GM23338 (cell line): ENCODE results near the gene FAM228B. TPM values are rescaled to one million over a fixed set of nuclear protein-coding genes. Genes with fewer than 3 reads are reported as not detected.

Source experiments
- ATAC-seq: fragments of 200-7000 bp; cut with Tn5 transposase; 3 replicates; pipeline ENCODE4 v1.9.1; 2020
- DNase-seq: peaks from one replicate; pipeline ENCODE4 v3.0.0-alpha.2; 2015; ENCODE audit warnings: low spot score
- H2AFZ ChIP-seq: fragments of 200-600 bp; sonication (generic); 2 replicates; pipeline ENCODE4 v1.8.0; 2016; ENCODE audit warnings: antibody characterized with exemption, mild to moderate bottlenecking, moderate library complexity
- H3F3A ChIP-seq: fragments of 200-600 bp; sonication (generic); replicated peaks from 2 replicates; pipeline ENCODE4 v1.8.0; 2017; ENCODE audit warnings: antibody characterized with exemption, mixed run types, low read depth
- H3K27ac ChIP-seq: fragments of 200-600 bp; sonication (generic); 2 replicates; pipeline ENCODE4 v1.6.1; 2016; ENCODE audit warnings: low read depth
- H3K27me3 ChIP-seq: fragments of 200-600 bp; sonication (generic); 2 replicates; pipeline ENCODE4 v1.8.0; 2016; ENCODE audit warnings: mild to moderate bottlenecking, mixed run types, moderate library complexity; ENCODE audit not compliant: insufficient read depth
- H3K36me3 ChIP-seq: fragments of 200-600 bp; sonication (generic); 2 replicates; pipeline ENCODE4 v1.8.0; 2016; ENCODE audit warnings: mild to moderate bottlenecking; ENCODE audit not compliant: insufficient read depth
- H3K4me1 ChIP-seq: fragments of 200-600 bp; sonication (generic); 2 replicates; pipeline ENCODE4 v1.8.0; 2016; ENCODE audit warnings: mild to moderate bottlenecking, moderate library complexity; ENCODE audit not compliant: insufficient read depth
- H3K4me2 ChIP-seq: fragments of 200-600 bp; sonication (generic); 2 replicates; pipeline ENCODE4 v1.7.1; 2017; ENCODE audit warnings: mixed run types
- H3K4me3 ChIP-seq: fragments of 200-600 bp; sonication (generic); 2 replicates; pipeline ENCODE4 v1.6.1; 2016; ENCODE audit warnings: mixed run types
- H3K79me2 ChIP-seq: fragments of 200-600 bp; sonication (generic); replicated peaks from 2 replicates; pipeline ENCODE4 v1.8.0; 2017; ENCODE audit warnings: mild to moderate bottlenecking; ENCODE audit not compliant: insufficient read depth
- H3K9me2 ChIP-seq: fragments of 200-600 bp; sonication (generic); 2 replicates; pipeline ENCODE4 v1.8.0; 2017; ENCODE audit not compliant: insufficient read depth
- H4K20me1 ChIP-seq: fragments of 200-600 bp; sonication (generic); replicated peaks from 2 replicates; pipeline ENCODE4 v1.8.0; 2017; ENCODE audit warnings: mild to moderate bottlenecking; ENCODE audit not compliant: insufficient read depth
- H3K27ac Mint-ChIP-seq: 2 replicates; pipeline ENCODE4 v1.8.0; 2020; ENCODE audit warnings: inconsistent platforms, mild to moderate bottlenecking, moderate library complexity, mixed read lengths
- H3K27me3 Mint-ChIP-seq: 3 replicates; pipeline ENCODE4 v1.8.0; 2022; ENCODE audit warnings: low read depth, mild to moderate bottlenecking, moderate library complexity, mixed read lengths, inconsistent platforms; ENCODE audit not compliant: insufficient read depth, poor library complexity
- H3K36me3 Mint-ChIP-seq: 3 replicates; pipeline ENCODE4 v1.8.0; 2021; ENCODE audit warnings: low read depth, mild to moderate bottlenecking, inconsistent platforms, moderate library complexity, mixed read lengths
- H3K4me1 Mint-ChIP-seq: 3 replicates; pipeline ENCODE4 v1.8.0; 2020; ENCODE audit warnings: mild to moderate bottlenecking, inconsistent platforms, mixed read lengths
- H3K4me3 Mint-ChIP-seq: 3 replicates; pipeline ENCODE4 v1.8.0; 2021; ENCODE audit warnings: moderate library complexity, mild to moderate bottlenecking, inconsistent platforms, mixed read lengths
- H3K9me3 Mint-ChIP-seq: 3 replicates; pipeline ENCODE4 v1.8.0; 2020; ENCODE audit warnings: moderate library complexity, mild to moderate bottlenecking, inconsistent platforms, mixed read lengths
- CREB1 ChIP-seq: fragments of 250-450 bp; sonication (Bioruptor Pico); IDR thresholded peaks from 2 replicates; pipeline ENCODE4 v1.5.0; 2020; ENCODE audit warnings: low read depth, mild to moderate bottlenecking, moderate library complexity
- ETS1 ChIP-seq: IDR thresholded peaks from 2 replicates; pipeline ENCODE4 v1.6.1; 2016; ENCODE audit warnings: antibody characterized with exemption
- EZH2 ChIP-seq: fragments of 200-600 bp; sonication (generic); IDR thresholded peaks from one replicate; pipeline ENCODE4 v1.8.0; 2017; ENCODE audit warnings: antibody characterized with exemption, mild to moderate bottlenecking, low read depth; ENCODE audit not compliant: unreplicated experiment
- EZH2phosphoT487 ChIP-seq: fragments of 200-600 bp; sonication (generic); IDR thresholded peaks from one replicate; pipeline ENCODE4 v1.8.1; 2018; ENCODE audit warnings: antibody characterized with exemption; ENCODE audit not compliant: unreplicated experiment
- JUNB ChIP-seq: IDR thresholded peaks from one replicate; pipeline ENCODE4 v1.6.1; 2016; ENCODE audit warnings: antibody characterized with exemption; ENCODE audit not compliant: unreplicated experiment
- NANOG ChIP-seq: IDR thresholded peaks from 2 replicates; pipeline ENCODE4 v1.6.1; 2016; ENCODE audit warnings: antibody characterized with exemption, borderline replicate concordance
- POLR2AphosphoS5 ChIP-seq: IDR thresholded peaks from 2 replicates; pipeline ENCODE4 v1.6.1; 2016; ENCODE audit warnings: antibody characterized with exemption, low read depth
- STAT1 ChIP-seq: IDR thresholded peaks from one replicate; pipeline ENCODE4 v1.6.1; 2016; ENCODE audit warnings: antibody characterized with exemption; ENCODE audit not compliant: unreplicated experiment
- ZNF114 ChIP-seq: fragments of 250-450 bp; sonication (Bioruptor Pico); IDR thresholded peaks from 2 replicates; pipeline ENCODE4 v1.5.0; 2020; ENCODE audit warnings: mild to moderate bottlenecking, moderate library complexity
- ZNF331 ChIP-seq: fragments of 250-450 bp; sonication (Bioruptor Pico); IDR thresholded peaks from 2 replicates; pipeline ENCODE4 v1.5.0; 2020; ENCODE audit warnings: low read depth, mild to moderate bottlenecking, moderate library complexity
- ZNF462 ChIP-seq: fragments of 250-450 bp; sonication (Bioruptor Pico); IDR thresholded peaks from 2 replicates; pipeline ENCODE4 v1.5.0; 2020; ENCODE audit warnings: mild to moderate bottlenecking, moderate library complexity
- polyA plus RNA-seq: library from polyadenylated mRNA; unstranded; fragments of >200 nt; fragmentation: Nextera tagmentation; extraction: Ambion mirVana; gene quantifications from 2 replicates; pipeline ENCODE4 v1.2.1, GENCODE V29; 2016
- total RNA-seq: library from RNA; depleted of rRNA; stranded (reverse); fragments of >200 nt; shearing (Covaris generic); gene quantifications from 2 replicates; pipeline ENCODE4 v1.2.3, GENCODE V29; 2014
- TF ChIP-seq, protein P1 (sequence below), 2 experiments: fragments of 200-600 bp in 1 of 2; sonication (generic) in 1 of 2; conservative IDR thresholded peaks; 2 replicates each; pipeline versions ENCODE4 v1.5.1 to v1.6.1; 2016 to 2017; ENCODE audit warnings: antibody characterized with exemption in 2 of 2, low read depth in 2 of 2, mild to moderate bottlenecking in 2 of 2, moderate library complexity in 1 of 2
- TF ChIP-seq, protein P2 (sequence below): IDR thresholded peaks from one replicate; pipeline ENCODE4 v1.6.1; 2018; ENCODE audit warnings: antibody characterized with exemption; ENCODE audit not compliant: unreplicated experiment

Gene FAM228B
- total and polyA plus RNA-seq, 2 experiments from 2014 or later, result 3.4 to 7.9 TPM

DNA sequence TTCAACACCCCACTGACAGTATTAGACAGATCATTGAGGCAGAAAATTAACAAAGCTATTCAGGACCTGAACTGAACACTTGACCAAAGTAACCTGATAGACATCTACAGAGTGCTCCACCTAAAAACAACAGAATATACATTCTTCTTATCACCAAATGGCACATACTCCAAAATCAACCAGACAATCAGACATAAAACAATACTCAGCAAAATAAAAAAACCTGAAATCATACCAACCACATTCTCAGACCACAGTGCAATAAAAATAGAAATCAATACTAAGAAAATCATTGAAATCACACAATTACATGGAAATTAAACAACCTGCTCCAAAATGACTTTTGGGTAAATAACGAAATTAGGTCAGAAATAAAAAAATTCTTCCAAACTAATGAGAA is 15.9 kb upstream of the FAM228B start:
- no peaks in the 10 kb centered on the region for H4K20me1 ChIP-seq
- H3K79me2 ChIP-seq, result no peaks in the 10 kb centered on the region
- no peak for ATAC-seq
- Mint-ChIP-seq H3K36me3 (no peaks in the 10 kb centered on the region), H3K27ac (no peak overlapping the region), H3K27me3 (peaks cover 2% of the 10 kb centered on the region), H3K9me3 (no peaks in the 10 kb centered on the region; the same call in 1 of the 3 replicates), H3K4me3 (no peak overlapping the region), H3K4me1 (no peaks in the 10 kb centered on the region; the same call in 2 of the 3 replicates)
- H3K4me3 ChIP-seq, result no peak overlapping the region
- TF ChIP-seq ZNF462 (CRISPR knock-in tag) (no peak), EZH2phosphoT487 (no peak), CREB1 (no peak), POLR2AphosphoS5 (no peak), EZH2 (no peak), ETS1 (no peak), JUNB (no peak), STAT1 (no peak), NANOG (no peak), ZNF114 (CRISPR knock-in tag) (no peak), ZNF331 (CRISPR knock-in tag) (no peak)
- TF ChIP-seq, protein P1, sequence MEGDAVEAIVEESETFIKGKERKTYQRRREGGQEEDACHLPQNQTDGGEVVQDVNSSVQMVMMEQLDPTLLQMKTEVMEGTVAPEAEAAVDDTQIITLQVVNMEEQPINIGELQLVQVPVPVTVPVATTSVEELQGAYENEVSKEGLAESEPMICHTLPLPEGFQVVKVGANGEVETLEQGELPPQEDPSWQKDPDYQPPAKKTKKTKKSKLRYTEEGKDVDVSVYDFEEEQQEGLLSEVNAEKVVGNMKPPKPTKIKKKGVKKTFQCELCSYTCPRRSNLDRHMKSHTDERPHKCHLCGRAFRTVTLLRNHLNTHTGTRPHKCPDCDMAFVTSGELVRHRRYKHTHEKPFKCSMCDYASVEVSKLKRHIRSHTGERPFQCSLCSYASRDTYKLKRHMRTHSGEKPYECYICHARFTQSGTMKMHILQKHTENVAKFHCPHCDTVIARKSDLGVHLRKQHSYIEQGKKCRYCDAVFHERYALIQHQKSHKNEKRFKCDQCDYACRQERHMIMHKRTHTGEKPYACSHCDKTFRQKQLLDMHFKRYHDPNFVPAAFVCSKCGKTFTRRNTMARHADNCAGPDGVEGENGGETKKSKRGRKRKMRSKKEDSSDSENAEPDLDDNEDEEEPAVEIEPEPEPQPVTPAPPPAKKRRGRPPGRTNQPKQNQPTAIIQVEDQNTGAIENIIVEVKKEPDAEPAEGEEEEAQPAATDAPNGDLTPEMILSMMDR (conservative IDR thresholded peaks at IDR 0.05; ENCODE audit: low read depth in 2 of 2), result no peak
- TF ChIP-seq, protein P2, sequence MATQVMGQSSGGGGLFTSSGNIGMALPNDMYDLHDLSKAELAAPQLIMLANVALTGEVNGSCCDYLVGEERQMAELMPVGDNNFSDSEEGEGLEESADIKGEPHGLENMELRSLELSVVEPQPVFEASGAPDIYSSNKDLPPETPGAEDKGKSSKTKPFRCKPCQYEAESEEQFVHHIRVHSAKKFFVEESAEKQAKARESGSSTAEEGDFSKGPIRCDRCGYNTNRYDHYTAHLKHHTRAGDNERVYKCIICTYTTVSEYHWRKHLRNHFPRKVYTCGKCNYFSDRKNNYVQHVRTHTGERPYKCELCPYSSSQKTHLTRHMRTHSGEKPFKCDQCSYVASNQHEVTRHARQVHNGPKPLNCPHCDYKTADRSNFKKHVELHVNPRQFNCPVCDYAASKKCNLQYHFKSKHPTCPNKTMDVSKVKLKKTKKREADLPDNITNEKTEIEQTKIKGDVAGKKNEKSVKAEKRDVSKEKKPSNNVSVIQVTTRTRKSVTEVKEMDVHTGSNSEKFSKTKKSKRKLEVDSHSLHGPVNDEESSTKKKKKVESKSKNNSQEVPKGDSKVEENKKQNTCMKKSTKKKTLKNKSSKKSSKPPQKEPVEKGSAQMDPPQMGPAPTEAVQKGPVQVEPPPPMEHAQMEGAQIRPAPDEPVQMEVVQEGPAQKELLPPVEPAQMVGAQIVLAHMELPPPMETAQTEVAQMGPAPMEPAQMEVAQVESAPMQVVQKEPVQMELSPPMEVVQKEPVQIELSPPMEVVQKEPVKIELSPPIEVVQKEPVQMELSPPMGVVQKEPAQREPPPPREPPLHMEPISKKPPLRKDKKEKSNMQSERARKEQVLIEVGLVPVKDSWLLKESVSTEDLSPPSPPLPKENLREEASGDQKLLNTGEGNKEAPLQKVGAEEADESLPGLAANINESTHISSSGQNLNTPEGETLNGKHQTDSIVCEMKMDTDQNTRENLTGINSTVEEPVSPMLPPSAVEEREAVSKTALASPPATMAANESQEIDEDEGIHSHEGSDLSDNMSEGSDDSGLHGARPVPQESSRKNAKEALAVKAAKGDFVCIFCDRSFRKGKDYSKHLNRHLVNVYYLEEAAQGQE, result no peak
- H2AFZ ChIP-seq, result no peak overlapping the region
- H3K9me2 ChIP-seq, result no peaks in the 10 kb centered on the region
- no peaks in the 10 kb centered on the region for H3K4me1 ChIP-seq
- no peaks in the 10 kb centered on the region for H3K36me3 ChIP-seq
- no peak overlapping the region for H3K4me2 ChIP-seq
- DNase-seq, result no peak
- no peaks in the 10 kb centered on the region for H3K27me3 ChIP-seq
- no peaks in the 10 kb centered on the region for H3F3A ChIP-seq
- H3K27ac ChIP-seq, result no peak overlapping the region
